ENCODE data around the gene CCDC197.

Gene CCDC197

DNA sequence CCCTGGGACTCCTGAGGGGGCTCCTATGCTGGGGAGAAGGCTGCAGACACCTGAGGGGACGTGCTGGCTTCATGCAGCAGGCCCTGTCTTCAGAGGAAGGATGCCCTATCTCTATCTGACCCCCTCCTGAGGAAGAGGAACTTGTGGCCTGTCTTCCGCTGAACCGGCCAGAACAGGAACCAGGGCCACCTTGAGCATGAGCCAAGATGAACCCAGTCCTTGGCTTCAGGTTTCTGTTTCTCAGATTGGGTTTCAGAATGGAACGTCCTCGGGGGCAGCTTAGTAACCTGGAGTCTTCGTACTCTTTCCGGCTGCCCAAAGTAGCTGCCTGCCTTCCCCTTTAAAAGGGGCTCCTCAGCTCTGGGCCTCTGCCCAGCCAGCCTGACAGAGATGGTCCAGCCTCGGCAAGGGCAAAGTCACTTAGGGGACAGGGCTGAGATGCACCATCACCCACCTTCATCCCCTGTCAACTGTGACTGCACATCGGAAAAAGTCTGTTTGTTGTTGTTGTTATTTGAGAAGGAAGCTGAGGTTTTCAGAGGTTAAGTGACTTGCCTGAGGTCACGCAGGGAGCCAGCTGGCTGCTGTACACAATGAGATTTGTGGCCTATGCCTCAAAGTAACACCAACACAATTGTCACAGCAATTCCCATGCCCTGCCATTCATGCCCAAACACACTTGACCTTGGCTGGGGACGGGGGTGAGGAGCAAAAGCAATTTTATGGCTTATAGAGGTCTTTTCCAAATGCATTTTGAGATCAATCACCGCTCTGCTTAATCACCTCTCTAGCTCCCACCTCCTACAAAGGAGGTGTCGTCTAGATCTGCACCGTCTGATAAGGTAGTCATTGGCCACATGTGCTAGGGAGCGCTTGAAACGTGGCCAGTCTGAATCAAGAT, 34.1 kb upstream of the CCDC197 start:
- DNase-seq, result no peak

GRCh38 chr14:93963692-93964091, 33.4 kb upstream of the CCDC197 start:
- no peak for DNase-seq

- DNase-seq, result no peak
These were observed 32.8 kb upstream of the CCDC197 start for GRCh38 chr14:93964281-93964680.

DNA sequence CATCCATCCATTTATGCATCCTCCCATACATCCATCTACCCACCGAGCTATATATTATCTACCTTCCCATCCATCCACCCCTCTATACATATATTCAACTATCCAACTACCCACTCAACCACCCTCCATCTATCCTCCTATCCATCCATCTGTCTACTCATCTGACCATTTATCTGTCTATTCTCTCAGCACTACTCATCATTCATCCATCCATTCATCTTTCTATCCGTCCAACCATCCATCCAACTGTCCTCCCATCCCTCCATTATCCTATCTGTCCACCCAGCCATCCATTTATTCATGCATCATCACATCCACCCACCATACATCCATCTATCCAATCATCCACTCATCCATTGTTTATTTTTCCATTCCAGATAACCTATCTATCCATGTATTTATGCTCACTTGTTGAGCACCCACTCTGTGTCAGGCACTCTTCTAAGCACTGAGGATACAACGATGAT, 32.2 kb upstream of the CCDC197 start:
- DNase-seq, result no peak

DNA sequence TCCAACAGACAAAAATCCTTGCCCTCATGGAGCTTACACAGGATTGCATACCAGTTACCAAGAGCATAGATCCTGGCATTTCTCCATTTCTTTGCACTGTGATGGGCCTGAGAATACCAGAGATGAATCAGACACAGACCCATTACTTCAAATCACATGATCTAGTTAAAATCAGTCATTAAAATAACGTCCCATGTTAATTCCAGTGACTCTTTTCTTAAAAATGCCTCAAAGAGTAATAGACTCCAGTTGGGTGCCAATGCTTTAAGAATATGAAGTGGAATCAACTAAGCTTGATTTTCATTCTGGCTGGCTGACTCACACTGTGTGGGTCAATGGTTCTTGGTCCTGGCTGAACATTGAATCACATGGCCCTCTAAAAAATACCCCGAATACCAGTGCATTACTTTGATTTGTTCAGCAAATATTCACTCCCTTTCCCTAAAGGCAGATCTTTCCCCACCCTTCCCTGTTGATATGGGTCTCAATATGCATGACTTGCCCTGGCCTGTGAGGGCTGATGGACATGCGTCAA, 31.7 kb upstream of the CCDC197 start:
- no peak for DNase-seq

DNA sequence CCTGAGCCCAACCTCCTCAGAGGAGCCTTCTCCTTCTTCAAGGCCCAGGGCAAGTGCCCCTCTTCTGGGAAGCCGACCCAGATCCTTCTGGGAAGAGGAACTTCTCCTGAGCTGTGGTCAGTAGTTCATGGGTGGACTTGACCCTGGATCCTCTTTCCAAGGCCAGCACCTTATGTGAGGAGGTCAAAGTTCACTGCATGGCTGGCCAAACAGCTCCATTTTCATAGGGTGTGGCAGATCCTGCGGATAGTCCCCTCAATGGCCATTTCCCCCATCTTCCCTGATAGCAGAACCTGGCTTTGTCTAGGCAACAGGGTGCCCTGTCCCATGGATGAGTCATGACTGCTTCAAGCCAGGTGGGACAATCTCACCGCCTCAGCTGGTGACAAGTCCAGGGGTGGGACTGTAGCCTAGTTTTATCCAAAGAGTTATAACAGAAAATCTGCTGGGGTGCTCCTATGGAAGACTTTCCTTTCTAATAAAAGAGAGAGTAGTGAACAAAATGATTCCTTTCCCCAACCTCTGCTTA, 31.1 kb upstream of the CCDC197 start:
- no peak for DNase-seq

DNA sequence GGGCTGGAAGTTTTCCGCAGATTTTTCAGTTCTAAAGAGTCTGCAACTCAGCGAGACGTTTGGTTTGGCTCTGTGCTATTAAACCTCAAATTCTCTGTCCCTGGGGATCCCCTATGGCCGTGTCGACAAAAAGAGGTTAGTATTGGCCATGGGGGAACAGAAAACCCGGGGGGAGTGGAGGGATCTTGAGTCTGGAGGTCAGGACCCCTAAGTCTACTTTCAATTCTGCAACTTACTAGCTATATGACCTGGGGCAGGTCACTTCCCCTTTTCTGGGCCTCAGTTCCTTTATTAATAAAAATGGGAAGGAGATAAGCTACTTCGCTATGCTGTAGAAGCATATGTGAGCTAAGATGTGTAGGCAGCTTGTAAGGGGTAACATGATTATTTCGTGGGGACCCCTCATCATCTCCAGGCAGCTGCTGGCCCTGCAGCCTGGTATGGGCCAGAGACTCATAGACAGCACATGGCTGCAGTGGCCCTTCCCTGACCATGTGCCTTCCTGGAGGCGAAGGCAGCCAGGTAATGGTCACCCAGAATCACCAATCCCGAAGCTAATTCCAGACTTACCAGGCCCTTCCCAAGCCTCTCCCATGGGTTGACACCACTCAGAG, 29.4 kb upstream of the CCDC197 start:
- no peak for DNase-seq

DNA sequence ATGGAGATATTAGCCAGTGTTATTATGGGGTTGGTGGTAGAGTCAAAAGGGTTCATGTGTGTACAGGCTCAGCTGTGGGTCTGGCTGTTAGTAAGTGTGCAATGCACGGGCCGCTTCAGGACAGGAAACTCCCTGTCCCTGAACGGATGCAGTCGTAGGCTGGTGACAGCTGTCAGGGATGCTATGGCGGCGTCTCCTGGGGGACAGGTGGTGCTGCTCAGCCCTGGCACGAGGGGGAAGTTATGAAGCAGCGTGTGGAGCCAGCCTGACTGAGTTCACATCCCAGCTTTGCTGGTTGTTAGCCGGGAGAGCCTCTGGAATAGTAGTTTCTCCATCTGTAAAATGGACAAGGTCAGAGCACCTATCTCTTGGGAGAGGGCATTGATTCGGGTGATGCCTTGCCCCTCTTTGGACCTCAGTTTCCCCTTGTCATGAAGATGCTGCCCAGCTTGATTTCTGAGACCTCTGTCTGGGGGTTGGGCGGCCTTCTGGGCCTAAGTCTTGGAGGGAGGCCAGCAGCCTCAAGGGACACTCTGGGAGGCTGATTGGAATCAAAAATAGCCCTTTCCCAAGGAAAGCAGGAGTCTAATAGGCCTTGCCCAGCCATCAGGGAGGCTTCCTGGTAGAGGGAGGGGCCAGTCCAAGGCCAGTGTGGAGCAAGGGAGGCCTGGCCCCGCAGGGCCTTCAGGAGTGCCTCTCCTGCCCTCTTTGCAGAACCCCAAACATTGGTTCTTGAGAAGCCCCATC, 27.8 kb upstream of the CCDC197 start:
- no peak for DNase-seq

DNA sequence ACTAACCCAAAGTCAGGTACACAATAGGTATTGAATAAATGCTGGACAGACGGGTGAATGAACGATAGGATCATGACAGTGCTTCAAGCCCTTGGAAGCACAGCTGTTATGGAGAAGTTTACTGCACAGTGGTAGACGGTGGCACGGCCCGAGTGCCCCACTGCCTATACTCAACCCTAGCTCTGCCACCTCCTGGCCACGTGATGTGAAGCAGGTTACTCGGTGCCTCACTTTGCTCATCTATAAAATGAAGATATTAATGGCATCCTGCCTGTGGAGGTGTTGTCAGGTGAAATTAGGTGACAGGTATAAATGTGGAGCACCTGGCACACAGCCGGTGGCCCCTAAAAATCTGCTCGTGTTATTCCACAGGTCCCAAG, 26.5 kb upstream of the CCDC197 start:
- DNase-seq, result peak; percentile 9

DNA sequence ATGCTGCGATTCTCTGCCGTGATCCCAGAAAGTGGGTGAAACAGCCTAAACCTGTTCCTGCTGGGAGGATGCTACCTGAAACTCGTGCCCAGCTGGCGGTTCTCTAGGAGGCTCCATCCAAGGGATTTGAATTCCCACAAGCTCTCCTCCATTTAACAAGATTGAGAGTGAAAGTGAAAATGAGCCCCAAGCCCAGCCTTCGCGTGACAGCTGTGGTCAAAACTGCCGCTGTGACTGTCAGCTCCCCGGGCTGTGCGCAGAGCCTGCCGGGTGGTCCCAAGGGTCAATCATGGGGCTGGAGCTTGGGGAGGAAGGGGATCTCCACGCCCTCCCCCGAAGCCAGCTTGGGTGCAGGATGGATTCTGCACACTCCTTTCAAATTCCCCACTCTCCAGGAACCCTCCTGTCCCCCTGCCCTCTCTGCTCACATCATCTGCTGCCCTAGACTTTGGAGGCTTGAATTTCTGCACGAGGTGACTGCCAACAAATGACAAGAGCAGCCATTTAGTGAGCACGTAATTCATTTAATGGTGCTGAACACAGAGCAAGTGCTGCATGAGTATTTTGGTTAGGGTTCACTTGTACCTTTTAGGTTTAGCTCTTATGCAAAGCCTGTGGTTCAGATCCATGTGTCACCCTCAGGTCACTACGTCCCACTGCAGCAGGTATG, 26.0 kb upstream of the CCDC197 start:
- no peak for DNase-seq

- DNase-seq, result no peak
These were observed 25.5 kb upstream of the CCDC197 start for GRCh38 chr14:93971635-93972027.

GRCh38 chr14:93972618-93973205, 24.4 kb upstream of the CCDC197 start:
- no peak for DNase-seq

- no peak for DNase-seq
These were observed 23.5 kb upstream of the CCDC197 start for GRCh38 chr14:93973607-93974006.

- no peak for DNase-seq
These were observed 22.8 kb upstream of the CCDC197 start for GRCh38 chr14:93974299-93974698.

- DNase-seq, result no peak
These were observed 22.3 kb upstream of the CCDC197 start for GRCh38 chr14:93974833-93975232.

- DNase-seq, result no peak
These were observed 21.2 kb upstream of the CCDC197 start for GRCh38 chr14:93975791-93976476.

- DNase-seq, result no peak
These were observed 20.5 kb upstream of the CCDC197 start, which contains the start of gene ASB2 for GRCh38 chr14:93976477-93977057. ASB2 (minus strand) TSS chr14:93976570; CDS start chr14:93964539, 12,031 bp downstream.

DNA sequence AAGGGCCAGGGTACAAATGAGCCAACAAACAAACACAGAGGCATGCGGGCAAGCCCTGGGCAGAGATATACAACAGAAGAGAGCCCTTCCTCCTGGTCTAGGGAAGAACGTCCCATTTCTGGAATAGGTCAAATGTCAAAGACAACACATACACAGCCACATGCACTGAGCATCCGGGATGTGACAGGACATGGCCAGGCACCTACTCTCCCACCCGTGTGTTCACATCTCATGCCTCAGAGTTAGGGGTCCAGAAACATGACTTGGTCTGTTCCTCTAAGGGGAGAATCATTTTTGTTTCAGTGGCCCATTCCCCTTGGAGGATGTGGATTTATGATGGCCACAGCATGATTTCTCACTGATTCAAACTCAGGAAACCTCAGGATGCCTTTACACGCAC, 19.9 kb upstream of the CCDC197 start:
- no peak for DNase-seq

GRCh38 chr14:93977790-93978581, 19.1 kb upstream of the CCDC197 start:
- no peak for DNase-seq

GRCh38 chr14:93978735-93979134, 18.4 kb upstream of the CCDC197 start:
- DNase-seq, result no peak

Measured in NCI-H748 treated with DMSO at 0.1 percent for 48 hours (cell line).